Muscle of leg (tissue), 11 donors: ENCODE measurements around the gene MAGI1. TPM values are rescaled to one million over a fixed set of nuclear protein-coding genes. Genes with fewer than 3 reads are reported as not detected.

Source experiments
- DNase-seq: peaks from one replicate; pipeline ENCODE4 v3.0.0; 2013
- H3K27ac ChIP-seq: one replicate; pipeline ENCODE4 v1.5.1; 2013; ENCODE audit warnings: mild to moderate bottlenecking, low read length, control low read depth
- H3K27me3 ChIP-seq: one replicate; pipeline ENCODE4 v1.6.1; 2013; ENCODE audit warnings: low read length; ENCODE audit not compliant: control insufficient read depth, insufficient read depth
- H3K36me3 ChIP-seq: one replicate; pipeline ENCODE4 v1.6.1; 2013; ENCODE audit warnings: low read length; ENCODE audit not compliant: control insufficient read depth, insufficient read depth
- H3K4me1 ChIP-seq: one replicate; pipeline ENCODE4 v1.6.1; 2013; ENCODE audit warnings: low read length; ENCODE audit not compliant: control insufficient read depth, insufficient read depth
- H3K4me3 ChIP-seq: one replicate; pipeline ENCODE4 v1.5.1; 2013; ENCODE audit warnings: low read length, control low read depth
- H3K9me3 ChIP-seq: replicated peaks from 2 replicates; pipeline ENCODE4 v1.6.1; 2013; ENCODE audit warnings: low read depth, low read length; ENCODE audit not compliant: control insufficient read depth
- WGBS: methylation state at CpG from one replicate; pipeline ENCODE4 v1.1.5; 2013; ENCODE audit warnings: missing lambda C conversion rate; ENCODE audit not compliant: insufficient coverage; 5-methylcytosine and 5-hydroxymethylcytosine counted together
- polyA plus RNA-seq, 8 donors: library from polyadenylated mRNA; unstranded; fragments of 120-200 nt; gene quantifications; one replicate each; pipeline versions ENCODE4 v1.2.1 to v1.2.3, GENCODE V29; 2013; ENCODE audit warnings: inconsistent platforms in 1 of 8, low replicate concordance in 1 of 8; ENCODE audit not compliant: insufficient read length in 8 of 8, insufficient read depth in 1 of 8
- total RNA-seq: library from RNA; stranded (reverse); fragments of 120-200 nt; gene quantifications from one replicate; pipeline ENCODE4 v1.2.4, GENCODE V29; 2013

Gene MAGI1
- total and polyA plus RNA-seq, 9 donors: 10.0 to 16.8 (median 12.0) TPM

DNA sequence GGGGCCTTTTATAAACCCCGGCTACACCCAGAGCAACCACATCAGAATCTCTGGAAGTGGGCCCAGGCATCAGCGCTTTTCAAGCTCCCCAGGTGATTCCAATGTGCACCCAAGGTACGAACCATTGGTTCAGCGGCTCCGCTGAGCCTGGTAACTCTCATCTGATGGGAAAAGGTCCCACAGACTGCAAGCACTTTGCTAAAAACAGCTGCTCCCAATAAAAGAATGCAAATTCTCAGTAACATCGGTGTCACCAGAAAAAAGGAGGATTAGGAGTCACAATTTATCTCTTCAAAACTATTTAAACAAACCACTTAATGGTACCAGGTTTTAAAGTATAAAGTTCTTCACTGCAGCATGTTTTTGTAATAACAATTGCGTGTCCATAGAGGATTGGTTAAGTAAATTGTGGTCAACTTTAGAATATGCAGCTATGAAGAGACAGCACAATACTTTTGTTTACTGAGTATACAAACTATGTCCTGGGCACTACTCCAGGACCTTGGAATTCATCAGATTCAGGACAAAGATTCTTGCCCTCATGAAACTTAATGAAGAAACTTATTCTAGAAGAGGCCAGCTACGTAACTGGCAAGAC, 690.2 kb downstream of the MAGI1 start:
- Histone ChIP-seq H3K4me1 (no peaks in the 10 kb centered on the region), H3K27me3 (no peaks in the 10 kb centered on the region), H3K9me3 (no peaks in the 10 kb centered on the region), H3K4me3 (no peak overlapping the region), H3K27ac (no peak overlapping the region), H3K36me3 (no peaks in the 10 kb centered on the region)
- peak; percentile 29 for DNase-seq
- WGBS: 59% methylated on average over 6 of the region's 8 CpGs

DNA sequence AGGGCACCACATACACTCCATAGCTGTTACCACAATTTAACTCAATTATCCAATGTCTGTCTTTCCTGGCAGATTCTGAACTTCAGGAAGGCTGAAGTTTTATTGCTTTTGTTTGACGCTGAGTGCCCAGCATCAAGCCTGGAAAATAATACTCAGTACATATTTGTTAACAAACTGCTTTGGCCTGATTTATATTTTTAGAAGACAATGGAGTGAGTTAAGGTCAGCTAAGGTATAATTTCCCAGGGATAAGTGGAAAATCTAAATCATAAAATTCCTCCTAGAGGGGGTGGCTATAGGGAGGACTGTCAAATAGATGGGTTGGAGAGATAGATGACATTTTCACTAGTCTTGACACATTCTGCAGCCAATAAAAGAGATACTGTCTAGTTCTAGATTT, 691.6 kb downstream of the MAGI1 start:
- no peak overlapping the region for H3K27ac ChIP-seq
- no peaks in the 10 kb centered on the region for H3K36me3 ChIP-seq
- no CpG with 5 or more reads among the region's 1 CpG for WGBS
- H3K4me1 ChIP-seq: no peaks in the 10 kb centered on the region
- H3K27me3 ChIP-seq: no peaks in the 10 kb centered on the region
- DNase-seq: no peak
- no peaks in the 10 kb centered on the region for H3K9me3 ChIP-seq
- H3K4me3 ChIP-seq: no peak overlapping the region

DNA sequence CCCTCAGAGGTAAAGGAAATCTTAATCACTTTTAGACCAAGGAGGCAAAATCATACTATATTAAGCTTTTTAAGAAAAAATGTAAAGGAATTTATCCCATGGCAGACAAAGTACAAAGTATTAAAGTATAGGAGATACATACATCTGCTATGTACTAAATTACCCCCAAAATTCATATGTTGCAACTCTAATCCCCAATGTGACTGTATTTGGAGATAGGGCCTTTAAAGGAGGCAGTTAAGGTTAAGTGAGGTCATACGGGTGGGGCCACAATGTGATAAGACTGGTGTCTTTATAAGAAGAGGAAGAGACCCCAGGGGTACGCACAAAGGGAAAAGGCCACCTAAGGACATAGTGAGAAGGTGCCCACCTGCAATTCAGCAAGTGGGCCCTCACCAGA, 693.9 kb downstream of the MAGI1 start:
- no peak for DNase-seq
- no peak overlapping the region for H3K4me3 ChIP-seq
- H3K27ac ChIP-seq: no peak overlapping the region
- no peaks in the 10 kb centered on the region for H3K27me3 ChIP-seq
- H3K4me1 ChIP-seq: no peaks in the 10 kb centered on the region
- no CpG with 5 or more reads among the region's 2 CpGs for WGBS
- no peaks in the 10 kb centered on the region for H3K9me3 ChIP-seq
- H3K36me3 ChIP-seq: no peaks in the 10 kb centered on the region

DNA sequence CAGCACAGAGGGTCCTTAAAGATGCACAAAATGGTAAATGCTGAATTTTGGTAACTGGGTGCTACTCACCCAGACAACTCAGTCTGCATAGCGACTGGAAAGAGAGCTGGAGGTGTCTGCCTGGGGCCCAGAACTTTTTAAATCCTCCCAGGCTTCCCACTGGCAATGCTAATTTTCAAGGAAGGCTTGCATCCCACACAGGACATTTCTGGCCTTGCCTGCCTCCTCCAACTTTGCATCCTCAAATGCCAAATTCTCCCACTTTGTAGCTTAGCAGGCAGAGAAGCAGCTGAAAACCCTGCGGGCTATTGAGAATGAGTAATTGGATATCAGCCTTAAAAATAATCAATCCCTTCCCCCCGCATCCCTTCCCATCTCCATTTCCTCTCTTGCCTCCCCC, 694.3 kb downstream of the MAGI1 start:
- WGBS: 67% methylated on average over 1 of the region's 3 CpGs
- Histone ChIP-seq H3K4me1 (no peaks in the 10 kb centered on the region), H3K36me3 (no peaks in the 10 kb centered on the region), H3K27ac (no peak overlapping the region), H3K27me3 (no peaks in the 10 kb centered on the region), H3K4me3 (no peak overlapping the region), H3K9me3 (no peaks in the 10 kb centered on the region)
- DNase-seq: peak; percentile 24

- H3K4me1 ChIP-seq: no peaks in the 10 kb centered on the region
- H3K27ac ChIP-seq: no peak overlapping the region
- DNase-seq: no peak
- H3K36me3 ChIP-seq: no peaks in the 10 kb centered on the region
- H3K27me3 ChIP-seq: no peaks in the 10 kb centered on the region
- no peaks in the 10 kb centered on the region for H3K9me3 ChIP-seq
- H3K4me3 ChIP-seq: no peak overlapping the region
- 74% methylated on average over 2 of the region's 4 CpGs for WGBS
Measured at GRCh38 chr3:65343736-65344135, 695.0 kb downstream of the MAGI1 start.

GRCh38 chr3:65343026-65343425, 695.7 kb downstream of the MAGI1 start:
- Histone ChIP-seq H3K9me3 (no peaks in the 10 kb centered on the region), H3K27me3 (no peaks in the 10 kb centered on the region), H3K4me1 (no peaks in the 10 kb centered on the region), H3K36me3 (no peaks in the 10 kb centered on the region), H3K4me3 (no peak overlapping the region), H3K27ac (no peak overlapping the region)
- WGBS: 90% methylated on average over 2 of the region's 6 CpGs
- no peak for DNase-seq

- Histone ChIP-seq H3K4me1 (no peaks in the 10 kb centered on the region), H3K4me3 (no peak overlapping the region), H3K36me3 (no peaks in the 10 kb centered on the region), H3K9me3 (no peaks in the 10 kb centered on the region), H3K27me3 (no peaks in the 10 kb centered on the region), H3K27ac (no peak overlapping the region)
- DNase-seq: no peak
- WGBS: 75% methylated on average over 8 of the region's 12 CpGs
Measured at GRCh38 chr3:65342084-65342683, 696.5 kb downstream of the MAGI1 start.

DNA sequence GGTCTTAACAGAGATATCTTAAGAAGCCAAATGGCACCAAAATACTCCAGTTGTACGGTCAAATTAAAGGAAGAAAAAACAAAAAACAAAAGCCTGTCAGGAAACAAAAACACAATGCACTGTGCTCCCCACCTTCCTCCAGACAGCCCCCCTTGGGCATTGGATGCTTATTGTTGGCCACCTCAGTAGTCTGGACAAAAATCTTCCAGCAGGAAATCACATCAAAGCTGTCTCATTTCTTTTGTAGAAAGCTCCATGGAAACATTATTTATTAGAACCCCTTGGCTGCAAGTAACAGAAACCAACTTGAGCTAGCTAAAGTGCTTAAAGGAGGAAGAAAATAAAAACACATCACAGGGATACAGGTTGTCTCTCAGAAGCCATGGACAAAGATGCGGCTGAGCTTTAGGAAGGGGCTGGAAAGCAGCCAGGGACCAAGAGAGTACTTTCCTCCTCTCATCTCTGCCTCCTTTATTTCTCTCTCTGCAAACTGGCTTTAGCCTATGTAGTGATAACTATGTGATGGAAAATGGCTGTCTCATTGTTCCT, 699.5 kb downstream of the MAGI1 start:
- Histone ChIP-seq H3K27me3 (no peaks in the 10 kb centered on the region), H3K4me1 (peaks cover 6% of the 10 kb centered on the region), H3K4me3 (no peak overlapping the region), H3K36me3 (no peaks in the 10 kb centered on the region), H3K27ac (peak overlapping the region; percentile 39), H3K9me3 (no peaks in the 10 kb centered on the region)
- 17% methylated on average over 2 of the region's 2 CpGs for WGBS
- DNase-seq: peak; percentile 53

DNA sequence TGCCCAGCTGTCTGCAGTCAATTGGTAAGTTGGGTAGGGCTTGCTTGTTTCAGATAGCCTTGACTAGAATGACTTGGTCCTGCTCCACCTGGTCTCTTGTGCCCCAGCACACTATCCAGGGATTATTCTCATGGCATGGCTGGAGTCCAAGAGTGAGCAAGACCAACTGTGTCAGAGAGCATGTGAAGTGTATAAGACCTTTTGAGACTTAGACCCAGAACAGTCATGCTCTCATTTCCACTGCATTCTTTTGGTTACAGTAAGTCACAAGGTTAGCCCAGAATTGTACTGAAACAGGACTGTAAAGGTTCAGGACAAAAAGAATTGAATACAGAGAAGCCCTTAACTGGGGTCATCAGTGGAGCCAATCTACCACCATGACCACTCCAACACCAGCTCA, 700.1 kb downstream of the MAGI1 start:
- DNase-seq: no peak
- H3K9me3 ChIP-seq: no peaks in the 10 kb centered on the region
- H3K27ac ChIP-seq: no peak overlapping the region
- H3K4me1 ChIP-seq: peaks cover 12% of the 10 kb centered on the region
- no peak overlapping the region for H3K4me3 ChIP-seq
- no peaks in the 10 kb centered on the region for H3K36me3 ChIP-seq
- H3K27me3 ChIP-seq: no peaks in the 10 kb centered on the region

DNA sequence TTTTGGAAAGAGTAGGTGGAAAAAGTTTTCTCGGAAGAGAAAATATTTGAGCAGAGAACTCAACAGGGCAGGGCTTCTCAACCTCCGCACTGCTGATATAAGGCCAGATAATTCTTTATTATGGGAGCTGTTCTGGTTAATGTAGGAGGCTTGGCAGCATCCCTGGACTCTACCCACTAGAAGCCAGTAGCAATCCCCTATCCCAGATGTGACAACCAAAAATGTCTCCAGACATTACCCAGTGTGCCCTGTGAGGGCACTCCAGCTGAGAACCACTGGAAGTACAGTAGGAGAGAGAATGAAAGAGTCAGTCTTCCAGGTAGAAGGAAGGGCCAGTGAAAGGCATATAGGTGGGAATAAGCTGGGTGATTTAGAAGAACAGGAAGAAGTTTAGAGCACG, 703.1 kb downstream of the MAGI1 start:
- H3K27ac ChIP-seq: no peak overlapping the region
- no peaks in the 10 kb centered on the region for H3K27me3 ChIP-seq
- no peak overlapping the region for H3K4me3 ChIP-seq
- DNase-seq: no peak
- no peaks in the 10 kb centered on the region for H3K36me3 ChIP-seq
- 87% methylated on average over 1 of the region's 3 CpGs for WGBS
- no peaks in the 10 kb centered on the region for H3K9me3 ChIP-seq
- H3K4me1 ChIP-seq: peaks cover 12% of the 10 kb centered on the region
